ENCODE measurements around the gene PPP1R16B.

- TF ChIP-seq CTCF (IDR thresholded peaks at IDR 0.05) = no peak
- no peak for TF ChIP-seq POLR2A (IDR thresholded peaks at IDR 0.05)
- no peak for TF ChIP-seq POLR2AphosphoS5 (IDR thresholded peaks at IDR 0.05; ENCODE audit: insufficient read depth in 1 of 2, low read depth in 1 of 2)
These were observed 76.4 kb downstream of the PPP1R16B start for GRCh38 chr20:38881806-38882440.

All from vagina (tissue), 2 donors.